GM19468 (cell line): ENCODE data around the gene PPP1R3E.
A peak's percentile ranks its signal among the peaks of the same experiment; 100 is the strongest.

ENCODE experiments used
- ATAC-seq: cut with Tn5 transposase; IDR thresholded peaks from one replicate; pipeline ENCODE4 v1.9.1; 2021; ENCODE audit warnings: mild to moderate bottlenecking, moderate library complexity, moderate number of reproducible peaks; ENCODE audit not compliant: unreplicated experiment; ENCODE audit errors: extremely low read depth

PPP1R3E gene

GRCh38 chr14:23323838-23324454 lies 21.3 kb upstream of the PPP1R3E start:
- no peak for ATAC-seq

GRCh38 chr14:23322568-23323517 lies 20.2 kb upstream of the PPP1R3E start:
- no peak for ATAC-seq

GRCh38 chr14:23321572-23322547 lies 19.2 kb upstream of the PPP1R3E start:
- ATAC-seq: no peak

GRCh38 chr14:23320584-23321571 lies 18.2 kb upstream of the PPP1R3E start, which contains the start of gene PABPN1:
Gene PABPN1, plus strand, starts transcription at chr14:23321457. Its CDS starts 13 bp downstream, at chr14:23321470.
- peak; percentile 95 for ATAC-seq

GRCh38 chr14:23319746-23320583 lies 17.3 kb upstream of the PPP1R3E start:
- no peak for ATAC-seq

GRCh38 chr14:23316300-23316699 lies 13.6 kb upstream of the PPP1R3E start:
- ATAC-seq: no peak

- no peak for ATAC-seq
Measured at GRCh38 chr14:23310546-23310945, 7.9 kb upstream of the PPP1R3E start.

DNA sequence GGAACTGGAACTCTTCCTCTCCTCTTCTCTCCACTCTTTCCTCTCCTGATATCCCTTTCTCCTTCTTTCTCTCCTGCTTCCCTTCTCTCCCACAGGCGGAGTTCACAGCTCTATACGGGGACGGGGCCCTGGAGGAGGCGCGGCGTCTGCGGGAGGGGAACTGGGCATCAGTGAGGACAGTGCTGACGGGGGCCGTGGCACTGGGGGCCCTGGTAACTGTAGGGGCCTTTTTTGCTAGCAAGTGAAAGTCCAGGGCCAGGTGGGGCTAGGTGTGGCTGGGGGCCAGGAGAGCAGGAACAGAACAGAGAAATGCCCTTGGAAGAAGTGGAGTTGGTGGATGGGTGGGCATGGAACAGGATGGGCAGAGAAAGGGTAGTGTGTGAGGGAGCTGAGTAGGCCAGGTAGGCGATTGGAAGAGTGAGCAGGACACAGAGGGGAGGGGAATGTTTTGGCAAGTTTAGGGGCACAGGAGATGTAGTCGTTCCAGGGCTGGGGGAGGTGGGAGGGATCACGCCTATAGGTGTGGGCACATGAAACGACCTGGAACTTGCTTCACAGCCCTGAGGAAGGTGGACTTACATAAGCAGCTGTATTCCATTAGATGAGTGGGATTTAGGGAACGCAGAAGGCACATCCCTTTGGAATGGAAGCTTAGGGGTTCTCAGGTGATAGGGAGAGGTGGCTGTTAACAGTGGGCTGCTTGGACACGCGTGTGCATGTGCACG lies 6.2 kb upstream of the PPP1R3E start:
- no peak for ATAC-seq

- ATAC-seq: no peak
Measured at GRCh38 chr14:23307687-23308644, 5.3 kb upstream of the PPP1R3E start.

GRCh38 chr14:23307146-23307530 lies 4.5 kb upstream of the PPP1R3E start:
- ATAC-seq: no peak

GRCh38 chr14:23306412-23307145 lies 3.9 kb upstream of the PPP1R3E start, which contains the start of gene BCL2L2:
Gene BCL2L2, plus strand, starts transcription at chr14:23306833. Its CDS starts 935 bp downstream, at chr14:23307768.
- ATAC-seq: no peak

DNA sequence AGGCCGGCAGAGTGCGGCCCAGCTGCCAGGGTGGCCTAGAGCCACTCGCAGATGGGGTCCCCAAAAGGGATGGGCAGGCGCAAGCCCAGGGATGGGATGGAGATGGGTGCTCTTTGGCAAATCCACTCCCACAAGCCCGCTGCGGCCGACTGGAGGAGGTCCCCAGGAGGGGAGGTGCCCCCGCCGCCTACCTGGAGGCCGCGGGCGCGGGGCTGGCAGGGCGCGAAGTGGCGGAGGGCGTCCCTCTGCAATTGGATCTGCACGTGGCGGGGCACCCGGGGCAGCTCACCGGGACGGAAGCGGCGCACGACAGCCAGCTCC lies 730 bp downstream of the PPP1R3E start:
- no peak for ATAC-seq

DNA sequence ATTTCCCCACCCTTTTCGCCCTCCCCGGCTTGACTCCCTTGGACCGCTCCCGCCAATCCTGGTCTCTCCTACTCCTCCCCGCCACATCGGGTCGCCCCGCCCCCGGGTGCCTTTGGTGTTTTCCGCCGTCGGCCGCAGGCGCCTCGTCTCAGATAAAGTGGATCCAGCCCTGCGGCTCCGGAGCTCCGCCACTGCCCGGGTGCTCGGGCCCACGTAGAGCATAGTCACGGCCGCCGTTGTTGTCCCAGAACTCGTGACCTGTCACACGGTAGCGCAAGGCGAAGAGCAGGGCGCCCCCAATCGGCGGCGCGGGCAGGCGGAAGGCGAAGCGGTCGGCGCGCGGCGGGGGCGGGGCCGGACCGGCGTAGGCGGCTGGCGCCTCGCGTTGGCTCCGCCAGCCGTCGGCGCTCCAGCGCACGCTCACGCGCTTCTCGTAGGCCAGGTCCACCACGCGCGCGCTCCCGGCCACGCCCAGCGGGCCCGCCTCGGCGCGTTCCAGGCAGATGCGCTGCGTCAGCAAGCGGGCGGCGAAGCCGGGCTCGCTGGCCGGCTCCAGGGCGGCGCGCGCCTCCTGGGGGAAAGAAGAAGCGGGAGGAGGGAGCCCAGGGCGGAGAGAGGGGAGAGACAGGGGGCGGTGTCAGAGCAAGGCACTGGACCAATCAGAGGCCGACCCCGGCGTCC lies 1.2 kb downstream of the PPP1R3E start:
- ATAC-seq: peak; percentile 77

DNA sequence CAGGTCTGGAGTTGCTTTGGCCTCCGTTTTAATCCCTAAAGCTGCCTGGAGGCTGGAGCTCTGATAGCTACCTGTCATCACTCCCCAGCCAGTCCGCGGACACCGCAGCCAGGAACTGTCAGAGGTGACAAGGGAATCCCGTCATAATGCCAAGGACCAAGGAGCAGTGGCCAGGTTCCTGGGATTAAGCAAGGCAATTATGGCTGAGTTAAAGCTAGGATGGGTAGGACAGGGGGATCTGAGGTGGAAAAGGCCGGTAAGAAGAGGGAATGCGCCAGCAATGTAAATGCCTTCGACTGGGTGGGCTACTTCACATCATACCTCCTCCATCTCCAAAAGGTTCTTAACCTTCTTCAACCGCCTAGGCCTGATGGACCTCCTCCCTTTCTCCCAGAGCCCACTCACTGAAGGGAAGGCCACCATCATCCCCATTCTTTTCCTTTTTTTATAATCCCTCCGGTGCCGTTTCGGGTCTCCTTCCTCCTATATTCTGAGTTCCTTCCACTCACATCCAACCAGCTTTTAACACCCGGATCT lies 1.9 kb downstream of the PPP1R3E start:
- no peak for ATAC-seq
